Chondrocyte (in vitro differentiated cells): ENCODE results near the gene DIAPH2. TPM values are rescaled to one million over a fixed set of nuclear protein-coding genes. Genes with fewer than 3 reads are reported as not detected.

ENCODE experiments used
- DNase-seq: peaks from one replicate; pipeline ENCODE4 v3.0.0; 2021; ENCODE audit warnings: mixed read lengths, low spot score
- H3K27ac Mint-ChIP-seq: one replicate; pipeline ENCODE4 v1.8.0; 2021; ENCODE audit warnings: mild to moderate bottlenecking, moderate library complexity, mixed read lengths; ENCODE audit not compliant: unreplicated experiment
- H3K27me3 Mint-ChIP-seq: 2 replicates; pipeline ENCODE4 v1.8.0; 2021; ENCODE audit warnings: low read depth, mixed read lengths
- H3K36me3 Mint-ChIP-seq: 2 replicates; pipeline ENCODE4 v1.8.0; 2021; ENCODE audit warnings: low read depth, mixed read lengths
- H3K4me1 Mint-ChIP-seq: 2 replicates; pipeline ENCODE4 v1.8.0; 2021; ENCODE audit warnings: low read depth, mild to moderate bottlenecking, mixed read lengths
- H3K4me3 Mint-ChIP-seq: one replicate; pipeline ENCODE4 v1.8.0; 2021; ENCODE audit warnings: mild to moderate bottlenecking, moderate library complexity, mixed read lengths; ENCODE audit not compliant: unreplicated experiment
- H3K9me3 Mint-ChIP-seq: 2 replicates; pipeline ENCODE4 v1.8.0; 2021; ENCODE audit warnings: low read depth, mixed read lengths
- total RNA-seq: library from RNA; stranded (reverse); gene quantifications from 3 replicates; pipeline ENCODE4 v1.2.1, GENCODE V29; 2021
- TF ChIP-seq, protein P1 (sequence below): fragments of 200-600 bp; sonication (generic); IDR thresholded peaks from 2 replicates; pipeline ENCODE4 v1.5.0; 2021; ENCODE audit warnings: antibody characterized with exemption, mild to moderate bottlenecking, moderate library complexity

Gene DIAPH2
- total RNA-seq, 1 donor from 2014 or later: 14.5 TPM

DNA sequence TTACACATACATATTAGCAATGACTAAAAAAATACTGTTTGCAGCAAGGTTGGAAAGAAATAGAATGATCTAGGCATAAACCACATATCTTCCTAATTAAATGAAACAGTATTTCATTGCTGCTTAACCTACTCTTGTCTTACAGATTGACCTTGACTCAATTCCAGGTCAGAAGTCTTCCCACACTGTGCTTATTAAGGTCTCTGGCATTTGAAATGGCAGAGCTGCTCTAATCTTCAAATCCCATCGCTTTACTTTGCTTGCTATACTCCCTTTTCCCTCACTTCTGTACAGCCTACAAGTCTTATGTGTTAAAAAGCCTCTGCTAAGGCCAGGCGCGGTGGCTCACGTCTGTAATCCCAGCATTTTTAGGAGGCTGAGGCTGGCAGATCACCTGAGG lies 623.5 kb downstream of the DIAPH2 start:
- Mint-ChIP-seq H3K4me1 (peaks cover 11% of the 10 kb centered on the region), H3K36me3 (no peaks in the 10 kb centered on the region), H3K4me3 (no peak overlapping the region), H3K27ac (no peak overlapping the region), H3K9me3 (no peaks in the 10 kb centered on the region), H3K27me3 (no peaks in the 10 kb centered on the region)
- TF ChIP-seq, protein P1, sequence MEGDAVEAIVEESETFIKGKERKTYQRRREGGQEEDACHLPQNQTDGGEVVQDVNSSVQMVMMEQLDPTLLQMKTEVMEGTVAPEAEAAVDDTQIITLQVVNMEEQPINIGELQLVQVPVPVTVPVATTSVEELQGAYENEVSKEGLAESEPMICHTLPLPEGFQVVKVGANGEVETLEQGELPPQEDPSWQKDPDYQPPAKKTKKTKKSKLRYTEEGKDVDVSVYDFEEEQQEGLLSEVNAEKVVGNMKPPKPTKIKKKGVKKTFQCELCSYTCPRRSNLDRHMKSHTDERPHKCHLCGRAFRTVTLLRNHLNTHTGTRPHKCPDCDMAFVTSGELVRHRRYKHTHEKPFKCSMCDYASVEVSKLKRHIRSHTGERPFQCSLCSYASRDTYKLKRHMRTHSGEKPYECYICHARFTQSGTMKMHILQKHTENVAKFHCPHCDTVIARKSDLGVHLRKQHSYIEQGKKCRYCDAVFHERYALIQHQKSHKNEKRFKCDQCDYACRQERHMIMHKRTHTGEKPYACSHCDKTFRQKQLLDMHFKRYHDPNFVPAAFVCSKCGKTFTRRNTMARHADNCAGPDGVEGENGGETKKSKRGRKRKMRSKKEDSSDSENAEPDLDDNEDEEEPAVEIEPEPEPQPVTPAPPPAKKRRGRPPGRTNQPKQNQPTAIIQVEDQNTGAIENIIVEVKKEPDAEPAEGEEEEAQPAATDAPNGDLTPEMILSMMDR: no peak
- no peak for DNase-seq

DNA sequence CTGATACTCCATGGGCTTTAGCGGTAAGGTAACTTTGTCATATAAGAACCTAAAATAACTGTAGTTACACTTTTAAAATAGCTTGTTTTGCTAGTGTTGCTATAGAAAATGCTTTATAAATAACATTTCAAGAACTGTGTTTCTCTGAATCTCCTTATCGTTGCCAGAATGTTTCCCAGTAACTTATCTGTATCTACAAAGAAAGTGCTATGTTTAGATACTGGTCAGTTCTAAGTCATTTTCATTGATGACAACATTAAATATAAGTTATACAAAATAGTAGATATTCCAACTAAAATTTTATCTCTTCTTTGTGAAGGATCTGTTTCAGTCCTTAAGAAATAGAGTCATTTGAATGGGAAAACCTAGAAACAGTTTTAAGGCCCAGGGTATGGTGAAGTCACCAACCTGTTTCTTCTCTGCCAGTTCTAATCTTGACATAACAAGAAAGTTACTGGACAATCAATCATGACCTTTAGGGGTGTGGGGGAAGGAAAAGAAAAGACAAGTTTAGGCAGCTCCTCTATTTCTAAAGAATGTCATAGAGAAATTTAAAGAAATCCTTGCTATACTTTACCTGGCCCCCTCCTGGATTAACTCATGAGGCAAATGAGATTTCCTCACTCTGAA lies 625.0 kb downstream of the DIAPH2 start:
- Mint-ChIP-seq H3K27me3 (no peaks in the 10 kb centered on the region), H3K27ac (no peak overlapping the region), H3K4me1 (peaks cover 11% of the 10 kb centered on the region), H3K36me3 (no peaks in the 10 kb centered on the region), H3K9me3 (no peaks in the 10 kb centered on the region), H3K4me3 (no peak overlapping the region)
- DNase-seq: no peak
- TF ChIP-seq, protein P1: no peak

DNA sequence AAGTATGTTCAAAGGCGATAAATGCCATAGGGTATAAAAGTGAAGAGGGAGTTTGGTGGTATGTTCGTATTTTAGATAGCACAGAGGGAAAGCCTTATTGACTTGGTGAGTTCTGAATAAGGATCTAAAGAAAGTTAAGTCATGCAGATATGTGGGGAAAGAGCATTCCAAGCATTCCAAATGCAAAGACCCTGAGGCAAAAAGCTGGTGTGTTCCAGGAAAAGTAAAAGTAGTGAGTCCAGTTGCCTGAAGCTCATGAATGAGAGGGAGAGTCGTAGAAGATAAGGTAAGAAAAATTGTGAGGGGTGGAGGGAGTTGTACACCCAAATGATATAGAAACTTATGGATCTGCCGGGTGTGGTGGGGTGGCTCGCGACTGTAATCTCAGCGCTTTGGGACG lies 625.7 kb downstream of the DIAPH2 start:
- TF ChIP-seq, protein P1: no peak
- Mint-ChIP-seq H3K9me3 (no peaks in the 10 kb centered on the region), H3K27ac (no peak overlapping the region), H3K4me1 (peaks cover 11% of the 10 kb centered on the region), H3K27me3 (no peaks in the 10 kb centered on the region), H3K36me3 (no peaks in the 10 kb centered on the region), H3K4me3 (no peak overlapping the region)
- DNase-seq: no peak

DNA sequence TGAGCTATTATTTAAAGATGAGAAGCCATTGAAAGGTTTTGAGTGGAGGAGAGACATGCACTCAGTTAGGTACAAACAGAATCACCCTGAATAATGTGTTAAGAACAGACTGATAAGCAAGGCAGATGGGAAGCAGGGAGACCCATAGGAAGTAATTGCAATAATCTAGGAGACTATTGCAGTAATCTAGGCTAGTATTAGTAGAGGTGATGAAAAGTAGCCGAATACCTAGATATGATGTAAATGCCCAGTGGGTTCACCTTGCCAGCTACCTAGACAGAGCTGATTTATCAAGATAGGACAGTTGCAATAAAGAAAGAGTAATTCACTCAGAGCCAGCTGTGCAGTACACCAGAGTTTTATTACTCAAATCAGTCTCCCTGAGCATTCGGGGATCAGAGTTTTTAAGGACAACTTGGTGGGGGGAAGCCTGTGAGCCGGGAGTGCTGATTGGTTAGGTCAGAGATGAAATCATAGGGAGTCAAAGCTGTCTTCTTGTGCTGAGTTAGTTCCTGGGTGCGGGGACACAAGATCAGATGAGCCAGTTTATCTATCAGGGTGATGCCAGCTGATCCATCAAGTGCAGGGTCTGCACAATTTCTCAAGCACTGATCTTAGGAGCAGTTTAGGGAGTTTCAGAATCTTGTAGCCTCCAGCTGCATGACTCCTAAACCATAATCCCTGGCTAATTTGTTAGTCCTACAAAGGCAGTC lies 626.6 kb downstream of the DIAPH2 start:
- DNase-seq: no peak
- Mint-ChIP-seq H3K27me3 (no peaks in the 10 kb centered on the region), H3K4me1 (peaks cover 11% of the 10 kb centered on the region), H3K36me3 (no peaks in the 10 kb centered on the region), H3K4me3 (no peak overlapping the region), H3K9me3 (no peaks in the 10 kb centered on the region), H3K27ac (no peak overlapping the region)
- TF ChIP-seq, protein P1: no peak

DNA sequence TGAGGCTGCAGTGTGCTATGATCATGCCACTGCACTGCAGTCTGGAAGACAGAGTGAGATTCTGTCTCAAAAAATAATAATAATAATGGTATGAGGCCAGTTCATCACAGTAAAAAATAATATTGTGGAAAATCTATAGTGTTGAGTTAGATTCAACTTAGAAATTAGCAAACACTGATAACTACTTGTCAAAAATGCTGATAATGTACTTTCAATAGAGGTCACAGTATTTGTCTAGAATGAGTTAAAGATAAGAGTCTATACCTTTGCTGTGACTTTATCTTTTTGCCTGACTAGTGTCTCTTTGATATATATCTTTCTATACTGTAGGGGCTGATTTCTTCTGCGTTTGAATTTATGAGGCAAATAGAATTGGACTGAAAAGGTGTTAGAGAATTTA lies 629.7 kb downstream of the DIAPH2 start:
- Mint-ChIP-seq H3K36me3 (no peaks in the 10 kb centered on the region), H3K4me3 (no peak overlapping the region), H3K27ac (no peak overlapping the region), H3K9me3 (no peaks in the 10 kb centered on the region), H3K4me1 (peaks cover 8% of the 10 kb centered on the region), H3K27me3 (no peaks in the 10 kb centered on the region)
- TF ChIP-seq, protein P1: no peak
- DNase-seq: no peak
